Neural cell (in vitro differentiated cells): Measurements from ENCODE around the gene PGM1. TPM values are rescaled to one million over a fixed set of nuclear protein-coding genes. Genes with fewer than 3 reads are reported as not detected.

Source experiments
- H2AFZ ChIP-seq: fragments of 200-600, 300-800 bp; sonication (generic), shearing (Covaris generic); 2 replicates; pipeline ENCODE4 v1.6.0; 2014; ENCODE audit warnings: low read depth, mild to moderate bottlenecking, antibody characterized with exemption, low read length, moderate library complexity
- H3F3A ChIP-seq: fragments of 200-600 bp; shearing (Covaris generic); 2 replicates; pipeline ENCODE4 v1.6.1; 2016; ENCODE audit warnings: mild to moderate bottlenecking, moderate library complexity, mixed read lengths, antibody characterized with exemption, low read length; ENCODE audit not compliant: insufficient read depth, poor library complexity, severe bottlenecking
- H3K27ac ChIP-seq: fragments of 200-600, 300-800 bp; sonication (generic), shearing (Covaris generic); 2 replicates; pipeline ENCODE4 v1.5.1; 2014; ENCODE audit warnings: mild to moderate bottlenecking, low read length, moderate library complexity
- H3K27me3 ChIP-seq: fragments of 300-800, 200-600 bp; sonication (generic), shearing (Covaris generic); 2 replicates; pipeline ENCODE4 v1.6.0; 2014; ENCODE audit warnings: mild to moderate bottlenecking, low read depth, low read length, moderate library complexity; ENCODE audit not compliant: insufficient read depth
- H3K36me3 ChIP-seq: fragments of 300-800, 200-600 bp; sonication (generic), shearing (Covaris generic); 2 replicates; pipeline ENCODE4 v1.5.1; 2014; ENCODE audit warnings: mild to moderate bottlenecking, antibody characterized with exemption, low read length, moderate library complexity; ENCODE audit not compliant: insufficient read depth
- H3K4me2 ChIP-seq: fragments of 300-800, 200-600 bp; sonication (generic), shearing (Covaris generic); 2 replicates; pipeline ENCODE4 v1.6.0; 2014; ENCODE audit warnings: mild to moderate bottlenecking, low read length
- H3K4me3 ChIP-seq: fragments of 300-800, 200-600 bp; sonication (generic), shearing (Covaris generic); 2 replicates; pipeline ENCODE4 v1.5.1; 2014; ENCODE audit warnings: mild to moderate bottlenecking, low read length, moderate library complexity
- H3K79me2 ChIP-seq: fragments of 200-600 bp; shearing (Covaris generic); replicated peaks from 2 replicates; pipeline ENCODE4 v1.6.0; 2014; ENCODE audit warnings: mild to moderate bottlenecking, low read length, moderate library complexity; ENCODE audit not compliant: insufficient read depth
- H3K9ac ChIP-seq: fragments of 300-800, 200-600 bp; sonication (generic), shearing (Covaris generic); 2 replicates; pipeline ENCODE4 v1.6.1; 2016; ENCODE audit warnings: mild to moderate bottlenecking, low read length, mixed read lengths
- H3K9me2 ChIP-seq: fragments of 200-600 bp; shearing (Covaris generic); 2 replicates; pipeline ENCODE4 v1.6.1; 2016; ENCODE audit warnings: mild to moderate bottlenecking, low read length, mixed read lengths; ENCODE audit not compliant: insufficient read depth
- H3K9me3 ChIP-seq: fragments of 200-600, 300-800 bp; sonication (generic), shearing (Covaris generic); 2 replicates; pipeline ENCODE4 v1.6.1; 2016; ENCODE audit warnings: mild to moderate bottlenecking, mixed run types, low read length, moderate library complexity, mixed read lengths
- H4K20me1 ChIP-seq: fragments of 200-600 bp; shearing (Covaris generic); 2 replicates; pipeline ENCODE4 v1.6.1; 2016; ENCODE audit warnings: mild to moderate bottlenecking, mixed run types; ENCODE audit not compliant: insufficient read depth
- CTCF ChIP-seq: fragments of 450-650 bp; IDR thresholded peaks from 2 replicates; pipeline ENCODE4 v1.5.1; 2014; ENCODE audit warnings: antibody characterized with exemption, mild to moderate bottlenecking, moderate library complexity; ENCODE audit not compliant: poor library complexity, severe bottlenecking
- EP300 ChIP-seq: fragments of 450-650 bp; conservative IDR thresholded peaks from 2 replicates; pipeline ENCODE4 v1.6.1; 2014; ENCODE audit warnings: antibody characterized with exemption, mild to moderate bottlenecking, moderate library complexity; ENCODE audit not compliant: poor library complexity, severe bottlenecking
- EZH2 ChIP-seq: fragments of 200-600, 300-800 bp; shearing (Covaris generic), sonication (generic); IDR thresholded peaks from 2 replicates; pipeline ENCODE4 v1.6.1; 2014; ENCODE audit warnings: antibody characterized with exemption, low read length, borderline replicate concordance, mild to moderate bottlenecking; ENCODE audit not compliant: insufficient read depth, poor library complexity, severe bottlenecking
- MXI1 ChIP-seq: fragments of 450-650 bp; conservative IDR thresholded peaks from 2 replicates; pipeline ENCODE4 v1.6.1; 2014; ENCODE audit warnings: antibody characterized with exemption, mild to moderate bottlenecking; ENCODE audit not compliant: poor library complexity, severe bottlenecking
- POLR2AphosphoS5 ChIP-seq: IDR thresholded peaks from 2 replicates; pipeline ENCODE4 v1.6.1; 2012
- RAD21 ChIP-seq: fragments of 450-650 bp; conservative IDR thresholded peaks from 2 replicates; pipeline ENCODE4 v1.6.1; 2014; ENCODE audit warnings: antibody characterized with exemption, mild to moderate bottlenecking, moderate library complexity
- REST ChIP-seq: IDR thresholded peaks from 2 replicates; pipeline ENCODE4 v1.6.1; 2012; ENCODE audit warnings: borderline replicate concordance
- SMC3 ChIP-seq: fragments of 450-650 bp; conservative IDR thresholded peaks from 2 replicates; pipeline ENCODE4 v1.6.1; 2014; ENCODE audit warnings: antibody characterized with exemption, mild to moderate bottlenecking, moderate library complexity; ENCODE audit not compliant: poor library complexity
- TAF1 ChIP-seq: IDR thresholded peaks from 2 replicates; pipeline ENCODE4 v1.6.1; 2012; ENCODE audit warnings: low read depth
- polyA plus RNA-seq: library from polyadenylated mRNA; depleted of rRNA; stranded (reverse); fragments of >200 nt; gene quantifications from 2 replicates; pipeline ENCODE4 v1.2.3, GENCODE V29; 2014

PGM1 gene
- polyA plus RNA-seq, 1 donor from 2014 or later: 2.9 TPM

DNA sequence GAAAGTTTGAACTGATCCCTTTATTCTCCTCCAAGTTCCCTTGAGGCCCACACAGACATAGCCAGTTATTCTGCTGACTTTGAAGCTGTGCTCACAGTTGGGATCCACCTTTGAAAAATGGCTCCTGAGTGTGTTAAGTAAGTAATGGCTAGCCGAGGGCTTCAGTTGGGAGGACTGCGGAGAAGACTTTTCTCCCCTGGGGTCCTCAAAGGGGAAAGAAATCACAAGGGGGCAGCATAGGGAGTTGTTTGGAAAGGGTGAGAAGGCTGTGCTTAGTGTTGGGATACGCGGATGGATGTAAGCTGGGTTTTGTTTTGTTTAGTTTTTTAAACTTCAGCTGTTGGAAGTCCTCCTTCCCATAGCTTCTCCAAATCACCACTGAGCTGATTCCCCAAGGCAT lies 8.3 kb downstream of the PGM1 start:
- Histone ChIP-seq H3K9me2 (no peaks in the 10 kb centered on the region), H2AFZ (no peak overlapping the region), H4K20me1 (no peaks in the 10 kb centered on the region)

GRCh38 chr1:63601912-63602311 lies 8.7 kb downstream of the PGM1 start:
- H3K4me3 ChIP-seq: no peak overlapping the region
- H2AFZ ChIP-seq: no peak overlapping the region
- no peaks in the 10 kb centered on the region for H3K9me3 ChIP-seq
- H3F3A ChIP-seq: no peaks in the 10 kb centered on the region
- H3K27me3 ChIP-seq: no peaks in the 10 kb centered on the region
- H3K36me3 ChIP-seq: no peaks in the 10 kb centered on the region
- H3K27ac ChIP-seq: no peak overlapping the region
- no peaks in the 10 kb centered on the region for H3K79me2 ChIP-seq
- H4K20me1 ChIP-seq: no peaks in the 10 kb centered on the region
- H3K9me2 ChIP-seq: no peaks in the 10 kb centered on the region
- H3K4me2 ChIP-seq: no peak overlapping the region
- H3K9ac ChIP-seq: no peak overlapping the region
- no peak for TF ChIP-seq RAD21
- TF ChIP-seq MXI1: no peak
- no peak for TF ChIP-seq CTCF
- TF ChIP-seq EZH2: no peak
- no peak for TF ChIP-seq REST
- no peak for TF ChIP-seq SMC3

More for the DNA sequence above, 8.3 kb downstream of the PGM1 start:
- no peak for TF ChIP-seq REST
- no peak for TF ChIP-seq POLR2AphosphoS5
- no peak for TF ChIP-seq SMC3
- no peak for TF ChIP-seq RAD21
- TF ChIP-seq MXI1: no peak
- no peak for TF ChIP-seq TAF1
- TF ChIP-seq EZH2: no peak
- TF ChIP-seq CTCF: no peak
- no peak for TF ChIP-seq EP300
- H3F3A ChIP-seq: no peaks in the 10 kb centered on the region
- no peaks in the 10 kb centered on the region for H3K9me3 ChIP-seq
- no peak overlapping the region for H3K4me3 ChIP-seq
- H3K27ac ChIP-seq: no peak overlapping the region
- H3K4me2 ChIP-seq: no peak overlapping the region
- H3K27me3 ChIP-seq: no peaks in the 10 kb centered on the region
- no peaks in the 10 kb centered on the region for H3K36me3 ChIP-seq
- no peak overlapping the region for H3K9ac ChIP-seq
- H3K79me2 ChIP-seq: no peaks in the 10 kb centered on the region
